ENCODE measurements around the gene TCEAL3. TPM values are rescaled to one million over a fixed set of nuclear protein-coding genes. Genes with fewer than 3 reads are reported as not detected.

The TCEAL3 gene, protein sequence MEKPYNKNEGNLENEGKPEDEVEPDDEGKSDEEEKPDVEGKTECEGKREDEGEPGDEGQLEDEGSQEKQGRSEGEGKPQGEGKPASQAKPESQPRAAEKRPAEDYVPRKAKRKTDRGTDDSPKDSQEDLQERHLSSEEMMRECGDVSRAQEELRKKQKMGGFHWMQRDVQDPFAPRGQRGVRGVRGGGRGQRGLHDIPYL
- 15.7 to 22.2 TPM (median 17.1 TPM) in 5 replicates for total RNA-seq (2022; extraction: Qiagen RNA extraction)

DNA sequence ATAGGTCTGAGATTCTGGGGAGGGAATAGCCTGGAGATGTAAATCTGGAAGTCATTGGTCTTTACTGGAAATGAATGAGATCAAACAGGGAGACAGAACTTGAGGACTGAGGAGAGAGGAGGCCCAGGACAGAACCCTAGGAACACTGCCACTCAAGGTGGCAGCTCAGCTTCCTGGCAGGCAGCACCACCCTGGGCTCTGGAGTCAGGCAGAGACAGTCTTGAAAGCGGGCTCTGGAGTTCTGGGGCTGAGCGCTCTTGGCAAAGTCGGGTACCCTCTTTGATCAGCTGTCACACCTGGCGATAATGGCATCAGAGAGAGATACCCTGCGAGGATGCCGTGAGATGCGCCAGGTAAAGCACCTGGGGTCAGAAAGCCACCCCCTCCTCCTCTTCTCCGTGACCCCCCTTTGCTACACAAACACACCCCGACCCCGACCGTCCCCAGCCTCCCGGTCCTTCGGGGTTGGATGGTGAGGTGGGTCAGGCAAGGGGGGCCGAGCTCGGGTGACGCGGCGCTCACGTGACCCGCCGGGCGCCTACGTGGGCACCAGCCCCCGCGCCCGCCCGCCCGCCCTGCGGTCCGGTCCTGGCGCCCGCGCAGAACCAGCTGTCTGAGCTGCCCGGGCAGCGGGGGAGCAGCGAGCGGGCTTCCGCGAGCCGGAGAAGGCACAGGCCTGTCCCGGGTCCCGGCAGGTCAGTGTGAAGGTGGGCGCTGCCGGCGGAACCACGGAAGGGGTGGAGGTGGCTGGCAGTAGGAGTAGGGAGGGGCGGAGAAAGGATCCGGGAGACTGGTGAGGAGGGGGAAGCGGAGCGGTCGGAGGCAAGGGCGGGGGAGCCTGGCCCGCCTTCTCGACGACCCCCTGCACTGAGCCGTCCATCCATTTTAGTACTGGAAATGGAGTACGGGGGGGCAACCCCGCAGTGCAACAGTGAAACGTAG lies at the start of gene TCEAL3:
TCEAL3 (plus strand) TSS at position 600 of the 942 bp plus-strand sequence. CDS start 1,102 bp downstream, outside the sequence.

DNA sequence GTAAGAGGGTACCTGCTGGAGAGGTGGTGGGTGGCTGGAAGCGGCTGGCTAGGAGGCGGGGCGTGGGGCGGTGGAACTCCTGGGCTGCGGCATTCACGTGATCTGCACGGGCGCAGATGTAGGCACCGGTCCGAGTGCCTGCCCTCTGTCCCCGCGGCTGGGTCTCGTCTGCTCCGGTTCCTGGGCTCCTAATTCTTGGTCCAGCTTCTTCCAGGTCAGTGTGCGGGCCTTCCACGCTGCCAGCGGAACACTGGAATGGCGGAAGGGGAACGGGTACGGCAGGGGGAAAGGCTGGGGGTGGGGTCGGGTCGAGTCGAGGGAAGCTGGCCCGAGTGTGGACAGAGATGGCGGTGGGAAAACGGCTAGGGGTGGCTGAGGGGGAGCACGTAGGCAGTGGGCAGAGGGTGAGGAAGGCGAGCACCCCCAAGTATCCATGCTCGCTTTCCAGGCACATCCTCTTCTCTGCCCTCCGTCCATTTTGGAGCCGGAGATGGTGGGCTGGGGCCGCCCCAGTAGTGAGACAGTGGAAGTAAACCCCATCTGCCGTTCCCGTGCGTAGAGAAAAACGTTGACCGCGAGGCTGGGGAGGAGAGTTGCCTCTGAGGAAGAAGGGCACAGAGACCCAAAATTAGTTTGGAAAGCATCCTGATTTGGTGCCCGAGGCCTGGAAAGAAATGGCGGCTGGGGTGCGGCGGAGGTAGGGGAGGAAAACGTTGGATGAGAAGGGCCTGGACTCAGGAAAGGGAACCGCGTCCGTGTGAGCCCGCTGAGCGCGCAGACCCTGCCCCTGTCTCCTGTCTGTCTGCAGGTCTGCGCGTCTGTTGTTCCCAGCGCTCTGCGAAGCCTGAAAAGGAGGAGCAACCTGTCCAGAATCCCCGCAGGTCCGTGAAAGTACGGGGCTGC lies 22.1 kb upstream of the TCEAL3 start, which contains the start of gene TCEAL4:
TCEAL4 (plus strand) TSS at position 105 of the 903 bp plus-strand sequence. CDS start 1,161 bp downstream, outside the sequence.

DNA sequence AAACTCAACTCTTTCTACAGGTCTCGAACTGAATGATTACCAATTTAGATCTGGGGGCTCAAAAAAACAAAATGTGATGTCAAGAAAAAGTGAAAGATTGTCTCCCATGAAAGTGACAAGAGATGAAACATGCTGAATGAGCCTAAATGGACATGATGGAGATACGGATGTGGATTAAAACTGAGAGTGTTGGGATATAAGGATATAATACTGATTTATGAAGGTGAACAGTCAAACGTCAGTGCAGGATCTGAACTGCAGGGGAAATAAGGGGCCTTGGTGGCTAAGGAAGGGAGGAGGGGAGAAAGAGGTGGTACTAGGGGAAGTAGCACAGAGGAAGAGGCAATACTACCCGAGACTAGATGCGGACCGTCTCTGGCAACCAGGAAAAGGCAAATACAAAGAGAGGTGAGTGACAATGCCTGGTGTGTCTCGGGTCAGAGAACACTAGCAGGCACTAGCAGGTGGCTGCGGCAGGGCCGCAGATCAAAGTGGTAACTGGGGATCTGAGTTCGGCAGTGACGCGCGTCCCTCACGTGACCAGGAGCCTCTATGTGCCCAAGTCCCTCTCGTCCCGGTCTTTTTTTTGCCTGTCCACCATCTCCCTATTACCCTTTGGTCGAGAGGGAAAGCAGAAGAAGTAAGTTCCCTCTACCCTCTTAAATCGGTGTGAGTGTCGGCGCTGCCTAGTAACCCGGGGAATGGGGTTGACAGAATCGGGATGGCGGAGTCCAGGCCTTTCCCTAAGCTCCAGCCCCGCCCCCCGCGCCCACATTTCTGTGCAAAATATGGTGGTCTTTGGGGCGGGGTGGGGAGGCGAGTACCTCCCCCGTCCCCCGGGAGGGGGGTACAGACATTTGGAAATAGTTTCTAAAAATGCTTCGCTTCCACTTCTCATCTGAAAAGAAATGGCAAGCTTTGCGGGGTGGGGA lies 20.9 kb downstream of the TCEAL3 start, which contains the start of gene TCEAL1:
TCEAL1 (plus strand) TSS at position 590 of the 932 bp plus-strand sequence. CDS start 942 bp downstream, outside the sequence.

Other genes with a start within 250 kb of the TCEAL3 start
- gene BEX3, start 231.4 kb upstream of the TCEAL3 start, total RNA-seq (2022; extraction: Qiagen RNA extraction), result 224 to 269 TPM (median 256 TPM) in 5 replicates
- 0.06 TPM in 3 of 5 replicates, not detected in the others for gene RAB40A, start 88.5 kb upstream of the TCEAL3 start, total RNA-seq (2022; extraction: Qiagen RNA extraction)
- gene TCEAL4, start 22.4 kb upstream of the TCEAL3 start, total RNA-seq (2022; extraction: Qiagen RNA extraction), result 111 to 157 TPM (median 119 TPM) in 5 replicates
- gene TCEAL1, start 21.0 kb downstream of the TCEAL3 start, total RNA-seq (2022; extraction: Qiagen RNA extraction), result 33.9 to 44.2 TPM (median 38.3 TPM) in 5 replicates
- gene MORF4L2, start 78.7 kb downstream of the TCEAL3 start, total RNA-seq (2022; extraction: Qiagen RNA extraction), result 451 to 1,193 TPM (median 498 TPM) in 5 replicates
- 0.21 TPM in 1 of 5 replicates, not detected in the others for gene TMEM31, start 102.9 kb downstream of the TCEAL3 start, total RNA-seq (2022; extraction: Qiagen RNA extraction)
- gene PLP1, start 168.9 kb downstream of the TCEAL3 start, total RNA-seq (2022; extraction: Qiagen RNA extraction), result not detected in 5 replicates
- gene RAB9B, start 224.3 kb downstream of the TCEAL3 start, total RNA-seq (2022; extraction: Qiagen RNA extraction), result 0.02 to 0.05 TPM (median 0.05 TPM) in 4 of 5 replicates, not detected in the other